ENCODE measurements around the gene GRK3.
A peak's percentile ranks its signal among the peaks of the same experiment; 100 is the strongest.
"Not testable (repeated sequence)": the region's sequence is repeated elsewhere in the genome, so short reads cannot be mapped to it uniquely, and the experiment has no call there.

Gene GRK3

DNA sequence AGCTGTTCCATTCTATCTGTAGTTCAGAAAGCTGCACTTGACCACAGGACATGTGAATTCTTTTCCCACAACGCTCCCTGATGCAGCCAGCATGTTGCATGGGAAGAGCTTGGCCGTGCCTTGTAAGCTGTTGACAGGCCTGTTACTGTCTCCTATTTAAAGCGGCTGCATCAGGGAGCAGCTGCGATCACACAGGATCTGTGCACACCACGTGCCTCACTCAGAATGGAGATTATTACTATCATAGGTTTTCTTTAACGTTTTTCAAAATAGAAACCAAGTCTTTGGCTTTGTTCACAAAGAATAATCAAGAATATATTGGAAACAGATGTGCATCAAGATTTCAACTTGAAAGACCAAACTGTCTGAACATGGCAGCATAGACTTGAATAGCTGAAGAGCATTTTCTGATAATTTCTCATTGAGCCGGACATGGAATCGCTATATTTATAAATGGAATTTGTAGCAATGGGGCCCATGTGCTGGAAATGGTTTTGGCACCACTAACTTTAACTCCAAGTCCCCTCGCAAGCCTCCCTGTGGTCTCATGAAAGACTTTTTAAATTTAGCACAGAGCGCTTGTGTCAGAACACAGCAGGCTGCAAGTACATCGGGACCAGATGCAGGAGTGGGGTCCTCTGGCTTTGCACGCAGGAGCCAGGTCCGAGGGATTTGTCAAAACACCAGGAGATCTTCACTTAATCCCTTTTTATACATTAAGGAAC lies 136.7 kb downstream of the GRK3 start:
- DNase-seq, result peak; percentile 56

DNA sequence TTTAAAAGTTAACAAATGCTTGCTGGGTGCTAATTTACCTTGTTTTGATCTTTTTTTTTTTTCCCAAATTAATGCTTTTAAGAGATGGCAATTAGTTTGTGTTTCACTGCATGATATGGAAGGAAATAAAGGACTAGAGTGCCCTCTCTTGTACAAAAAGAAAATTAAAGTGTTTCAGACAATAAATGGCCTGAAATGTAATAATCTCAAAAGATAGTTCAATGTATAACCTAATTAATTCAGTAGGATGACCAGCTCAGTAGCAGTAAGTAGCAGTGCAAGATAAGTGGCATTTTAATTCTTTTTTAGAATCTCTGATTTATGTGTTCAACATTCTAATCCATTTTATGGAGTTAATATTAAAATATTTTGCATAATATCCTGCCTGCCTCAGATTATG lies 137.6 kb downstream of the GRK3 start:
- peak; percentile 35 for DNase-seq

DNA sequence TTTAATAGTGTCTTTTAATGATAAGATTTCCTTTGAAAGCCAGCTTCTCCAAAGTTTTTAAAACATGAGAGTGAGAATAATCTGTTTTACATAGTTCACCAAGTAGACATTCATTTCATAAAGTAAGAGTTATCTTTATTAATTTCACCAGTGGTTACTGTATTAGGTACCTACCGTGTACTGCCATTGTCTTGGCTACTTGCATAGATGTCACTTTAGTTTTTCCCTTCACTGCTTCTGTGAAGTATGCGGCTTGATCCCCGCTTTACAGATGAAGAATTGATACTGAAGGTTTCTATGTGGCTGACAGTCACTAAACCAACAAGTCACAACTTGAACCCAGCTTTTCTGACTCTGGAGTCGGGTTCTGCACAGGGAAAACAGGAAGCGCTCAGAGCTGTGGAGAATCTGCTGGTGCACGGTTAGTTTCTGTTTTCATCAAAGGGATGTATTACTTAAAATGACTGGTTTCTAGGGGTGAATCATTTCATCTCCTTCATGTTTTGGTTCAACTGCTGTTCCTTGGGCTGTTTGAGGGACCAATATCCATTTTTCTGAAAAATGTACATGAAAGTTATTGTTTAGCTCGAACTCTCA lies 138.2 kb downstream of the GRK3 start:
- no peak for DNase-seq

DNA sequence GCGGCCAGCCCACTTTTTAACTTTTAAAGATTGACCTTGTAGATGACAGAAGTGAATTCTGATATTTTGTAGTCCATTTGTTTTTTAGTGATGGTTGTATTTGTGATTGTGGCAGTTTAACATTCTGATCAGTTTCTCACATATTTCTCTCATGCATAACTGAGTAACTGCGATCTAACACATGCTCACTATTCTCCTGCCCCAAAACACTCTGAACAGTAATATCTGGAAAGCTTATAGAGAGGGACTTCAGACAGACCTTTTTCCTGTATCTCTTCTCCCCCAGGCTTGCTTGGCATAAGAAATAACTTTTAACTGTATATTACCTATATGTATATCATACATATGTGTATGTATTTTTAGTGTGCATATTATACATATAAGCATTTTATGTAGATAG lies 140.2 kb downstream of the GRK3 start:
- no peak for DNase-seq

DNA sequence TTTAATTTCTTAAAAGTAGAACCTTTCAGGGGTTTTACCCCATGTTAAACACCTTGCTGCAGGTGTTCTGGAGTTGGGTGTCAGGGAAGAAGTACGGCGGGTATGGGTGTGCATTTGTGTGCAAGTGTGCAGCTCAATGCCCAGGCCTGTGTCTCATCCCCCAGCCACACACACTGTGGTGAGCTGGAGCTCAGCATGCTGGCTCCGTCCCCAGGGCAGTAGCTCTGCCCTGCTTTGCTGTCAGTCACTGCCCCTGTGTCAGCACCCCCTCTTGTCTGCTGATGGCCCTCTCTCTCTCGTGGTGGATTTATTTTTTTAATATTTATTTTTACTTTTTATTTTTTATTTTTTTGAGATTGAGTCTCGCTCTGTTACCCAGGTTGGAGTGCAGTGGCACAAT lies 141.7 kb downstream of the GRK3 start:
- DNase-seq, result no peak

DNA sequence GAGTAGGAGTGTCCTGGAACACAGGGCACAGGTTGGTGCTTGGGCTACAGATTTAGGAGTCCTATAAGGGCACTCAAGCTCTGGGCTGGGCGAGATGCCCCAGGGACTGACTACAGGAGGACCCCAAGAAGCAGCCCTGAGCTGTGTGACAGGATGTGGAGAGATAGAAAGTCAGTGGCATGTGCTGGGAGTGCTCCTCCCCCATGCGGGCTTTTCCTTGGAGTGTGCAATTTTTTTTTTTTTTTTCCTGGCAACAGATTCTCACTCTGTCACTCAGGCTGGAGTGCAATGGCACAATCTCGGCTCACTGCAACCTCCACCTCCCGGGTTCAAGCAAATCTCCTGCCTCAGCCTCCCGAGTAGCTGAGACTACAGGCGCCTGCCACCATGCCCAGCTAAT lies 144.0 kb downstream of the GRK3 start:
- not testable (repeated sequence) for DNase-seq

DNA sequence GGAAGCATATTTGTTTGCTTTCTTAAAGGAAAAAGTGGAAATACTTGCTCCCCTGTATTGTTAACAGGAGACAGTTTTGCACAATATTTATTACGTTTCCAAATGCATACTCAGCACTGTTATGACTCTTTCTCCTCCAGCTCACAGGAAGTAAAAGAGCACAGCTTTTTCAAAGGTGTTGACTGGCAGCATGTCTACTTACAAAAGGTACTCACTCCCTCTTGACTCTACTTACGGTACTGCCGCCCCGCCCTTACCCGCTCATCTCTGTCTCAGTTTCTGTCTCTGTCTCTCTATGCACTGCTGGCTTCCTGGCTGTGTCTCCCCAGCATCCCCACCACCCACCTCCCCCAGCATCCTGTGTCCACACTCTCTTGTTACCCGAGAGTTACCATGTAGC lies 145.3 kb downstream of the GRK3 start:
- DNase-seq, result no peak

DNA sequence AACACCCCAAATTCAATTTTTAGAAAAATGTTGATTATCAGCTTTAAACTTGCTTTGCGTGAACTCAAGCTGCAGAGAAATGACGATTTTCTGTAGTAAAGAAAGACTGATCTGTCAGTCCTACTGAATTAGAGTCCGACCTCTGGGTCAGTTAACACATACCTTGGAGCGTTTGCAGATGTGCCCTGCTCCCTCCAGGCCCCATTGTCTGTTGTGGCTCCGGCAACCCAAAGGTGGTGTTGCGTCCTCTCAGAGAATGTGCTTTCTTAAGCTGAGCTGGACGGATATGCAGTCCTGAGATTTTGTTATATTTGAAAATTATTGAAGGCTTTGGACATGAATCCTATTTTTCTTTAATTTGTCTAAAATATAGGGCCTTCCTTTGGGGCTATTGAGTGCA lies 146.0 kb downstream of the GRK3 start:
- no peak for DNase-seq

DNA sequence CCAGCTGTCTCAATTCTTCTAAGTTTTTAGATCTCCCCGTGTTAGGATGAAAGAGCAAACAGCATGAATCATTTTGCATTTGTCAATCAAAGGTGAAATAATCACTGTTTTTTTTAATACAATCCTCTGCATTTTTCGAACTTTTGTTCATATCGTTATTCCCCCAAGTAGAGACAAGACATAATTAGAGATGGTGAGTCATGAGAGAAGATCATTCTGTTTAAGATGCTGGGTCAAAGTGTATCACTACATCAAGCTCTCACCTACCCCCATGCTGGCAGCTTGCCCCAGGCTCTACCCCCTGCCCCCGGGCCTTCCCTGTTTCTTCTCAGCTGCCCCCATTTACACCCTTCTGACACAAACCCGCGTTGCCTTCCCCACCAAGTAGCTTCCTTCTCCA lies 147.0 kb downstream of the GRK3 start:
- no peak for DNase-seq

DNA sequence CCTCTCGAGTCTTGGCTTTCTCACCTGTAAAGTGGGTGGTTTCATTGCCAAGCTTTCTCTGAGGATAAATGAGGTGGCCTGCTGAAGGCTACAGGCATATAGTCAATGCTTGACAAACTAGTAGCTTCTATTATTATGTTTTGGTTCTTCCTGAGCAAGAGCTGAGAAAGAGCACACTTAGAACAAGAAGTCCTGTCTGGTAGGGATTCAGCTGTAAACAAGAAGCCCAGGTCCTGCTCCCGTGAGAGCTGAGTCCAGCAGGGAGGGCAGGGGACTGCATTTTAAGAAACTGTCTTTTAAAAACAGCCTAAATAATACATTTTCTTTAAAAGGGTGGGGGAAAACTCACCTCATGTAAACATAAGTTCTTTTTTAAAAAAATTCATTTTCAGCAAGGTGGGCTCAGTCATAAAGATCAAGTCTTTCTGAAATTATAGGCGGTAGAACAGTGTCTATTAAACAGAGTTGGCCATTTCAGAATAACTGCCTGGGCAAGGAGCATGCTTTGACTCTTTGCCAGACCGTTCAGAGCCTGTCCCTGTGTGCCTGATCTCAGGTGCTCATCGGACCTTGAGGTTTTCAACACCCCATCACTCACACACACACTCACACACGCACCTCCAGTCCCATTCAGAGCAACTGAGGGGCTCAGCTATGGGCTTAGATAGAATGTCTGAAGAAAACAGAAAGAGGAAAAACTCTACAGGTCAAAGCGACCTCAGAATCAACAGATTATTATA lies 148.4 kb downstream of the GRK3 start:
- no peak for DNase-seq

DNA sequence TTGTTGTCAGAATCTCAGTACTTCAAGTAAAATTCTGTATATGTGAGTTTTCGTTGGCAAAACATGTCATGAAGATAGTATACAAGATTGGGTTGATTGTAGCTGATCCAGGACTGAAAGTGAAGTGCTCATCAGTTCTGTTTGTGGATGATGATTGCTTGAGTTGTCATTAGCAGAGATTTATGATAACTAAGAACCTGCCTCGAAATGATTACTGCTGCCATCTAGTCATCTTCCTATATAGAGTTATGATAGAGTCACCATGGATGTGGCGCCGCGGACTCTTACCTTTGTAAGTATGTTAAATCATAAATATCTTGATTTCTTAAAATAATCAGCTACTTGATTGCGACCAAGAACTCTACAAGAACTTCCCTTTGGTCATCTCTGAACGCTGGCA lies 149.6 kb downstream of the GRK3 start:
- DNase-seq, result no peak

DNA sequence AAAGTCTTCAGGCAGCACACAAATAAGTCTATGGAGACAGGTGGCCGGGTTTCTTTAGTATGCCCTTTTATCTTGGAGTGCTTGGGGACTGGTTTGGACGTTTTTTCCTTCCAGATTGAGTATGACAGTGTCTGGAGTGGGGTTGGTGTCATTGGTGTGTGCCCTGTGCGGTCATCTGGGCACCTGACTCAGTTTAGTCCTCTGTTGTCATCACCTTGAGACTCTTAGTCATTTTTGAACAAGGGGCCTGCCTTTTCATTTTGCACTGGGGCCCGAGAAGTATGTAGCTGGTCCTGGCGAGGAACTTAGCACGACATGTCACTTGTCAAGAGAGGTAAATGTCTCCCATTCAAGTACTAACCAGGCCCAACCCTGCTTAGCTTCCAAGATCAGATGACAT lies 150.3 kb downstream of the GRK3 start:
- DNase-seq, result no peak

DNA sequence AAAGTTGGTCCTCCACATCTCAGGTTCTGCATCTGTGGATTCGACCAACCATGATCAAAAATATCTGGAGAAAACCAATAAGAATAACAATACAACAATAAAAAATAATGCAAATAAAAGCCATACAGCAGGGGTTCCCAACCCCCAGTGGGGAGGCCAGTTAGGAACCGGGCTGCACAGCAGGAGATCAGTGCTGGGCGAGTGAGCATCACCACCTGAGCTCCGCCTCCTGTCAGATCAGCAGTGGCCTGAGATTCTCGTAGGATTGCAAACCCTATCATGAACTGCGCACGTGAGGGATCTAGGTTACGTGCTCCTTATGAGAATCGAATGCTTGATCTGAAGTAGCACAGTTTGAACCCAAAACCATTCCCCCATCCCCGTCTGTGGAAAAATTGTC lies 152.2 kb downstream of the GRK3 start:
- DNase-seq, result no peak

DNA sequence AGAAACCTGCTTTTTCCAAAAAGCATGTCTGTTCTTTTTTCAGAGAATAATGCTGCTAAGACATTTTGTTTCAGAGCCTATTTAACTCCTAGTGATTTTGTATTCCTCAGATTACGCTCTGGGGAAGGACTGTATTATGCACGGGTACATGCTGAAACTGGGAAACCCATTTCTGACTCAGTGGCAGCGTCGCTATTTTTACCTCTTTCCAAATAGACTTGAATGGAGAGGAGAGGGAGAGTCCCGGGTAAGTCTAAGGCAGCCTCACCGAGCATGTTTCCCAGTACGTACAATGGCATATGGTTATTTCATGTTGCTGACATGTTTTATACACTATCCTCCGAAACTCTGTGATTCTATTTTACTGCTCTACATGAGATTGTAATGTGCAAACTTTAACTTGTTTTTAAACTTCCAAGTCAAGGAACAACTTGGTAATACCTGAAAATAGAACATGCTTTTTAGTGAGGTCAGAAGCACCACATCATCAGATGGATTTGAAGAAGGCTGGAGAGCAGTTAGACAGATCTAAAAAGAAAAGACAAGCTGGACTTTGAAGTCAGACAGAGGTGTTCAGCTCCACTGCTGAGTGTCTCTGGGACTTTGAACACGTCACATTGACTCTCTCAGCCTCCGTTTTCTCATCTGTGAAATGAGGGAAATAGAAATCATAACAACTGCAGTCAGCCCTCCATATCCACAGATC lies 153.8 kb downstream of the GRK3 start:
- no peak for DNase-seq

DNA sequence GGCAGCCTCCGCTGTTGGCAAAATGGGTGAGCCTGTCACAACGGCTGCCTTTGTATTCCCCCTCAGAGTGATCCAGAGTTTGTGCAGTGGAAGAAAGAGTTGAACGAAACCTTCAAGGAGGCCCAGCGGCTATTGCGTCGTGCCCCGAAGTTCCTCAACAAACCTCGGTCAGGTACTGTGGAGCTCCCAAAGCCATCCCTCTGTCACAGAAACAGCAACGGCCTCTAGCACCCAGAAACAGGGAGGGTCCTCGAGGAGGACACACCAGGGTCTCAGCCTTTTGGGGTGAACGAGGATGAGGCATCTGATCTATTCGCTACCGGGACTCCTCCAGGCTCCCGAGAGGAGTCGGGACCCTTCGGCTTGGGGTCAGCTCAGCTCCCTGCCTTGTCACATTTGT lies 157.7 kb downstream of the GRK3 start:
- DNase-seq, result no peak

DNA sequence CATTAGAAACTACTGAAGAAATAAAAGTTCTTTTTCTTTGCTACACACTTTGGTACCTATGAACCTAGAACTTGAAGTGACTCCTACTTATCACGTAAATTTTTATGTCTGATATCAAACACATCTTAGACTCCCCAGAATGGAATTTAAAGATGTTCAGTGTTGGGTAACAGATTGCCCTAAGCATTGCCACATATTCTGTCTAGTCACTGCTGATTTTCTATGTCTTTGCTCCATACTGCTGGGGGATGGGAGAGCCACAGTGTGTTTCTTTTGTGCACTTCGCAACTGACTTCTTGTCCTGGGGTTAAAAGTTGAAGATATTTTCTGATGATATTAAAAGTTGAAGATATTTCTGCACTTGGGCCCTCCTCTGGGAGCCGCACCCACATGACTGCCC lies 158.2 kb downstream of the GRK3 start:
- DNase-seq, result no peak

DNA sequence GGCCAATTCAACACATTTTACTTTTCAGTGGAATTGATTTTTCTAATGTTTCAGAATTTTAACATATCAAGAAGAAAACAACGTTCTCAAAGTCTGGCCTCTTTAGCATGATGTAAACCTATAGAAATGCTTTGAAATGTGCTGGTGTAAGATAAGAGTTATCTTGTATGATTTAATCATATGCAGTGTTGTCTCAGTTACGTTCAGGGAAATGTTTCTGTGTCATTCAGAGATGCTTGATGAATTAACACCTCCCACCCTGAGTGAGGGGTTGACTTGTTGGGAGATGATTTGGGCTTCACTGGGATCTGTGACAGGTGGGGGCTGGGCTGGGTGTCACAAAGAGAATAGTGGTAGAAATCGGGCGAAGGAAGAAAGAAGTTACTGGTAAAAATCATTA lies 161.8 kb downstream of the GRK3 start:
- DNase-seq, result peak; percentile 13

DNA sequence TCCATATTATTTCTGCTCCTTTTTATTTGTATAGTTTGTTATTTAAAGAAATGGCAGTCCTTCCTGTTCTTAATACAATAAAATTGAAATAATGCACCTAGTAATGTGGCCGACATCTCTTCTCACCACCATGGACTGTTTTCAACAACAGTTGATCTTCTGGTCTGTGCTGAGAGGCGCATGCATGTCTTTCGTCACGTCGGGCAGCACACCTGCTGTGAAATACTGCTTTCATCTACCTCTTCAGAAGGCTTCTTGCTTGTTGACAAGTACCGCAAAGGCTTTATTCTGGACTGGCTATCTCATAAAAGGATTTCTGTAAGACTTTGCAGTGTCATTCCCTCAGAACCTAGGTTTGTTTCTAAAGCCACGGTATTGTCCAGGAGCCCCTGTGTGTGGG lies 163.6 kb downstream of the GRK3 start:
- DNase-seq, result no peak

DNA sequence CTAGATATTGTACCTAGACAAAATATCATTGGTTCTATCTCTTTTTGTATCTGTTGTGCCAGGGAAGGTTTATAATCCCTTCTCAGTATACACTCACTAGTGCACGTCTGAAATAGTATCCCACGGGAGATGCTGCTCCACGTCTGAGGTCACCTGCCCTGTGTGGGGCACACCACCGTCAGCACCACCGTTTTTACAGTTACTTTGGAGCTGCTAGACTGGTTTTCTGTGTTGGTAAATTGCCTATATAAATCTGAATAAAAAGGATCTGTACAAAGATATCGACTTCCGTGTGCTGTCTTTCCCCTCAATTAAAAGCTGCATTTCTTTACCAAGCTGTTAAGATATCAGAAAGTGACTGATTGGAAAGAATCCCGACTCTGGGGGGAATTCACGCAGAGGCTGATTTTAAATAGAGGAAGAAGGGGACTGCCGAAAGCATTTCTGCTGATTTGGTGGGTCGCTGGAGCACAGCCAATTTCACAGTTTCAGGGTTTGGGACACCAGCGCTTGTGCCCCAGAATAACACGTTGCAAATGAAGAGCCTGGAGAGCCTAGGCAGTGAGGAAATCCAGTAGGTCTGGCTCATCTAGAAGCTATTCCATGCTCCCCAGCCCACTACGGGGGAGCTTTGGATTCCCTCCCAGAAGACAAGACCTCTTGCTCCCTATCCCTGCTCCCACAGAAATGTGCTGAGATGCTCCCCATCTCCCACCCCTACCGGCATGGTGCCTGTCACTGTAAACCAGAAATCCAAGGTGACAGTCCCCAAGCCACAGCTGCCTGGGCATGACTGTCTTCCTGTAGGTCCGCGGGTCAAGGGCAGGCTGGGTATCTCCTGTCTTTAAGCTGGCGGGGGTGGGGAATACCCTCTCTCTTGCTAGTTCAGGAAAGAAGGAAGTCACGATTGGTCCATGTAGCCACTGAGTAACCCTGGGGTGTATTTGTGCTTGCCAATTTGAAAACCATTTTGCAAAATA lies 164.8 kb downstream of the GRK3 start:
- no peak for DNase-seq

DNA sequence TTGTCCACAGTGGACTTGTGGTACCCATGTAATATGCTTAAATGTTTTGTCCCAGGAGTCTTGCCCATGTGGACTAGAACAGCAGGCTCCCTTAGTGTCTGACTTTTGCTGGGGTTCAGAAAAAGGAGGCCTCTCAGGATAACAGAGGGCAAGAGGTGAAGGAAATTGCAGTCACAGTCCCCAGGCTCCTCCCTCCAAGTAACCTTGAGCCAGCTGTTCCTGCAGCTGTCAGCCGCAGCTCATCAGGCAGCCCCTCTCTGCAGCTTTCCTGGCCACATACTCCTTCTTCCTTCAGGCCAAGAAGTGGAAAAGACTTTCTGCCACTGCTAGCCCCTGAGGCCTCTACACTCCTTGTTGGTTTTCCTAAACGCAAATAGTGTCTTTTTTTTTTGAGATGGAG lies 171.2 kb downstream of the GRK3 start:
- no peak for DNase-seq

DNA sequence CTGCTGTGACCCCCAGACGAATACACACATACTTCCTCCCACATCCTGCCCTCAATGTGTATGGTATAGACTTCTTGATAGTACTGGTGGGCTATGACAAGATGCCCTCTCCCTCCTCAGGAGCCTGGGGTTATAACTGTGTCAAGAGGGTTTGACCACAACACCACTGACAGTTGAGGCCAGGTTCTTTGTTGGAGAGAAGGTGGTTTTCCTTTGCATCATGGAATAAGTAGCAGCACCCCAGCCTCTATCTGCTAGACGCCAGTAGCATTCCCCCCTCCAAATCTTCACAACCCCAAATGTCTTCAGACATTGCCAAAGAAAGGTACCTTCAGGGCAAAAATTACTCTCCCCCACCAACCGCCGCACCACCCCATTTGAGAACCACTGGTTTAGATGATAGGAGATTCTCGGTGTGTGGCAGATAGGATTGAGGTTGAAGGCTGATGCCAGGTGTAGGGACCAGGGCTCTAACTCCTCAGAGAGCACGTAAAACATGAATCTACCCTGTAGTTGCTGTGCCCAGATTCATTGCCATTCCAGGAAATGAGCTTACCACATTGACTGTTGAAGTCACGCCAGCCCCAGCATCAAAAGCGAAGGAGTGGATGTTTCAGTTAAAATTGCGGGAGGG lies 172.0 kb downstream of the GRK3 start:
- no peak for DNase-seq

Data from fibroblast of skin of scalp (primary cell).